ENCODE data around the gene TXNRD2.
"Not testable (repeated sequence)": the region's sequence is repeated elsewhere in the genome, so short reads cannot be mapped to it uniquely, and the experiment has no call there.

Gene TXNRD2

GRCh38 chr22:19907902-19908301, 33.7 kb downstream of the TXNRD2 start:
- DNase-seq (ENCODE audit: low read depth, low spot score); H3K27ac ChIP-seq (ENCODE audit: low read length): not testable (repeated sequence)

GRCh38 chr22:19906864-19907263, 34.8 kb downstream of the TXNRD2 start:
- not testable (repeated sequence) for DNase-seq (ENCODE audit: low read depth, low spot score); H3K4me3 ChIP-seq (ENCODE audit: low read length); H3K4me1 ChIP-seq (ENCODE audit: control insufficient read depth, insufficient read depth, low read length); H3K27ac ChIP-seq (ENCODE audit: low read length); H3K36me3 ChIP-seq (ENCODE audit: control insufficient read depth, insufficient read depth, low read length); H3K27me3 ChIP-seq (ENCODE audit: control insufficient read depth, insufficient read depth, low read length); H3K9me3 ChIP-seq (ENCODE audit: control insufficient read depth, insufficient read depth, low read length)
- WGBS (ENCODE audit: insufficient coverage, insufficient read length): no CpG with 5 or more reads among the region's 25 CpGs

More at GRCh38 chr22:19907902-19908301, 33.7 kb downstream of the TXNRD2 start:
- no CpG with 5 or more reads among the region's 16 CpGs for WGBS (ENCODE audit: insufficient coverage, insufficient read length)
- H3K4me3 ChIP-seq (ENCODE audit: low read length); H3K4me1 ChIP-seq (ENCODE audit: control insufficient read depth, insufficient read depth, low read length); H3K36me3 ChIP-seq (ENCODE audit: control insufficient read depth, insufficient read depth, low read length); H3K9me3 ChIP-seq (ENCODE audit: control insufficient read depth, insufficient read depth, low read length); H3K27me3 ChIP-seq (ENCODE audit: control insufficient read depth, insufficient read depth, low read length): not testable (repeated sequence)

GRCh38 chr22:19905347-19906276, 36.0 kb downstream of the TXNRD2 start:
- no peak overlapping the region for H3K4me3 ChIP-seq (ENCODE audit: low read length)
- 0 out of 2 replicates have a peak, but pooled peaks cover 1% of the 10 kb centered on the region for H3K4me1 ChIP-seq (ENCODE audit: control insufficient read depth, insufficient read depth, low read length)
- no peaks in the 10 kb centered on the region for H3K36me3 ChIP-seq (ENCODE audit: control insufficient read depth, insufficient read depth, low read length)
- no peak for DNase-seq (ENCODE audit: low read depth, low spot score)
- H3K9me3 ChIP-seq (ENCODE audit: control insufficient read depth, insufficient read depth, low read length): no peaks in the 10 kb centered on the region
- no peak overlapping the region for H3K27ac ChIP-seq (ENCODE audit: low read length)
- no peaks in the 10 kb centered on the region for H3K27me3 ChIP-seq (ENCODE audit: control insufficient read depth, insufficient read depth, low read length)
- WGBS (ENCODE audit: insufficient coverage, insufficient read length): no CpG with 5 or more reads among the region's 22 CpGs

GRCh38 chr22:19904935-19905334, 36.7 kb downstream of the TXNRD2 start:
- 100% methylated on average over 1 of the region's 7 CpGs for WGBS (ENCODE audit: insufficient coverage, insufficient read length)
- Histone ChIP-seq H3K4me1 (ENCODE audit: control insufficient read depth, insufficient read depth, low read length) (0 out of 2 replicates have a peak, but pooled peaks cover 1% of the 10 kb centered on the region), H3K27me3 (ENCODE audit: control insufficient read depth, insufficient read depth, low read length) (no peaks in the 10 kb centered on the region), H3K9me3 (ENCODE audit: control insufficient read depth, insufficient read depth, low read length) (no peaks in the 10 kb centered on the region), H3K4me3 (ENCODE audit: low read length) (no peak overlapping the region), H3K27ac (ENCODE audit: low read length) (no peak overlapping the region), H3K36me3 (ENCODE audit: control insufficient read depth, insufficient read depth, low read length) (no peaks in the 10 kb centered on the region)
- no peak for DNase-seq (ENCODE audit: low read depth, low spot score)

GRCh38 chr22:19904174-19904856, 37.3 kb downstream of the TXNRD2 start:
- Histone ChIP-seq H3K27ac (ENCODE audit: low read length) (no peak overlapping the region), H3K9me3 (ENCODE audit: control insufficient read depth, insufficient read depth, low read length) (no peaks in the 10 kb centered on the region), H3K4me3 (ENCODE audit: low read length) (no peak overlapping the region), H3K27me3 (ENCODE audit: control insufficient read depth, insufficient read depth, low read length) (no peaks in the 10 kb centered on the region), H3K4me1 (ENCODE audit: control insufficient read depth, insufficient read depth, low read length) (0 out of 2 replicates have a peak, but pooled peaks cover 1% of the 10 kb centered on the region), H3K36me3 (ENCODE audit: control insufficient read depth, insufficient read depth, low read length) (no peaks in the 10 kb centered on the region)
- WGBS (ENCODE audit: insufficient coverage, insufficient read length): no CpG with 5 or more reads among the region's 16 CpGs
- DNase-seq (ENCODE audit: low read depth, low spot score): no peak

- Histone ChIP-seq H3K27me3 (ENCODE audit: control insufficient read depth, insufficient read depth, low read length) (no peaks in the 10 kb centered on the region), H3K4me3 (ENCODE audit: low read length) (no peak overlapping the region), H3K36me3 (ENCODE audit: control insufficient read depth, insufficient read depth, low read length) (no peaks in the 10 kb centered on the region), H3K27ac (ENCODE audit: low read length) (no peak overlapping the region), H3K4me1 (ENCODE audit: control insufficient read depth, insufficient read depth, low read length) (0 out of 2 replicates have a peak, but pooled peaks cover 1% of the 10 kb centered on the region), H3K9me3 (ENCODE audit: control insufficient read depth, insufficient read depth, low read length) (no peaks in the 10 kb centered on the region)
- WGBS (ENCODE audit: insufficient coverage, insufficient read length): no CpG with 5 or more reads among the region's 12 CpGs
- DNase-seq (ENCODE audit: low read depth, low spot score): no peak
Observed at GRCh38 chr22:19903513-19903912, 38.1 kb downstream of the TXNRD2 start.

- H3K27me3 ChIP-seq (ENCODE audit: control insufficient read depth, insufficient read depth, low read length): no peaks in the 10 kb centered on the region
- H3K4me1 ChIP-seq (ENCODE audit: control insufficient read depth, insufficient read depth, low read length): 0 out of 2 replicates have a peak, but pooled peaks cover 1% of the 10 kb centered on the region
- H3K9me3 ChIP-seq (ENCODE audit: control insufficient read depth, insufficient read depth, low read length): no peaks in the 10 kb centered on the region
- H3K27ac ChIP-seq (ENCODE audit: low read length): no peak overlapping the region
- no peaks in the 10 kb centered on the region for H3K36me3 ChIP-seq (ENCODE audit: control insufficient read depth, insufficient read depth, low read length)
- no peak overlapping the region for H3K4me3 ChIP-seq (ENCODE audit: low read length)
- no CpG with 5 or more reads among the region's 9 CpGs for WGBS (ENCODE audit: insufficient coverage, insufficient read length)
- DNase-seq (ENCODE audit: low read depth, low spot score): no peak
Observed at GRCh38 chr22:19903031-19903430, 38.6 kb downstream of the TXNRD2 start.

- H3K27me3 ChIP-seq (ENCODE audit: control insufficient read depth, insufficient read depth, low read length): no peaks in the 10 kb centered on the region
- WGBS (ENCODE audit: insufficient coverage, insufficient read length): no CpG with 5 or more reads among the region's 7 CpGs
- H3K9me3 ChIP-seq (ENCODE audit: control insufficient read depth, insufficient read depth, low read length): no peaks in the 10 kb centered on the region
- 0 out of 2 replicates have a peak, but pooled peaks cover 1% of the 10 kb centered on the region for H3K4me1 ChIP-seq (ENCODE audit: control insufficient read depth, insufficient read depth, low read length)
- DNase-seq (ENCODE audit: low read depth, low spot score): no peak
- H3K27ac ChIP-seq (ENCODE audit: low read length): no peak overlapping the region
- H3K36me3 ChIP-seq (ENCODE audit: control insufficient read depth, insufficient read depth, low read length): no peaks in the 10 kb centered on the region
- H3K4me3 ChIP-seq (ENCODE audit: low read length): no peak overlapping the region
Observed at GRCh38 chr22:19902245-19902715, 39.3 kb downstream of the TXNRD2 start.

- Histone ChIP-seq H3K36me3 (ENCODE audit: control insufficient read depth, insufficient read depth, low read length) (no peaks in the 10 kb centered on the region), H3K9me3 (ENCODE audit: control insufficient read depth, insufficient read depth, low read length) (no peaks in the 10 kb centered on the region), H3K4me1 (ENCODE audit: control insufficient read depth, insufficient read depth, low read length) (peaks cover 1% of the 10 kb centered on the region; the same call in 1 of the 2 replicates), H3K27ac (ENCODE audit: low read length) (no peak overlapping the region), H3K27me3 (ENCODE audit: control insufficient read depth, insufficient read depth, low read length) (no peaks in the 10 kb centered on the region), H3K4me3 (ENCODE audit: low read length) (no peak overlapping the region)
- DNase-seq (ENCODE audit: low read depth, low spot score): no peak
- no CpG with 5 or more reads among the region's 11 CpGs for WGBS (ENCODE audit: insufficient coverage, insufficient read length)
Observed at GRCh38 chr22:19901577-19902244, 39.9 kb downstream of the TXNRD2 start.

All from iPS DF 6.9 (cell line).